Activated T-helper 2 cell treated with anti-CD3 and anti-CD28 coated beads, Interferon-gamma antibody, Interleukin-2, Interleukin-4, amounts not matched to agents 10 μg/mL and 5 μg/mL and 100 μg/mL, durations not matched to agents 14 hours and 24 hours and 36 hours (primary cell): Measurements from ENCODE around the gene NFE2L1. TPM values are rescaled to one million over a fixed set of nuclear protein-coding genes. Genes with fewer than 3 reads are reported as not detected.
"Not testable (repeated sequence)": the region's sequence is repeated elsewhere in the genome, so short reads cannot be mapped to it uniquely, and the experiment has no call there.

Source experiments
- DNase-seq: peaks from one replicate; pipeline ENCODE4 v3.0.0; 2021; ENCODE audit warnings: low spot score
- H3K27ac Mint-ChIP-seq: one replicate; pipeline ENCODE4 v1.8.0; 2021; ENCODE audit warnings: mixed read lengths
- H3K27me3 Mint-ChIP-seq: one replicate; pipeline ENCODE4 v1.8.0; 2021; ENCODE audit warnings: low read depth, mixed read lengths
- H3K36me3 Mint-ChIP-seq: one replicate; pipeline ENCODE4 v1.8.0; 2021; ENCODE audit warnings: low read depth, mixed read lengths
- H3K4me1 Mint-ChIP-seq: one replicate; pipeline ENCODE4 v1.8.0; 2021; ENCODE audit warnings: low read depth, mixed read lengths
- H3K4me3 Mint-ChIP-seq: one replicate; pipeline ENCODE4 v1.8.0; 2021; ENCODE audit warnings: low read depth, mild to moderate bottlenecking, moderate library complexity, mixed read lengths
- H3K9me3 Mint-ChIP-seq: one replicate; pipeline ENCODE4 v1.8.0; 2021; ENCODE audit warnings: mixed read lengths
- intact Hi-C: fragments of 100-400 bp; cut with micrococcal nuclease; formaldehyde crosslinking; loops from one replicate; pipeline ENCODE4 v1.15.1; 2023
- total RNA-seq: library from RNA; stranded (reverse); gene quantifications from 2 replicates; pipeline ENCODE4 v1.2.3, GENCODE V29; 2022

NFE2L1 gene
- total RNA-seq, 1 donor from 2014 or later, result 71.3 TPM

- H3K4me1 Mint-ChIP-seq, result peaks cover 2% of the 10 kb centered on the region
- no peak overlapping the region for H3K4me3 Mint-ChIP-seq
- DNase-seq, result no peak
- no peak overlapping the region for H3K27ac Mint-ChIP-seq
- H3K27me3 Mint-ChIP-seq, result no peaks in the 10 kb centered on the region
- intact Hi-C loops, result no loop called here
- peaks cover 50% of the 10 kb centered on the region for H3K36me3 Mint-ChIP-seq
- no peaks in the 10 kb centered on the region for H3K9me3 Mint-ChIP-seq
Measured at GRCh38 chr17:48068491-48068961, 20.4 kb downstream of the NFE2L1 start.

GRCh38 chr17:48070195-48070594 lies 22.0 kb downstream of the NFE2L1 start:
- no peak for DNase-seq
- no peaks in the 10 kb centered on the region for H3K27me3 Mint-ChIP-seq
- no peaks in the 10 kb centered on the region for H3K9me3 Mint-ChIP-seq
- H3K36me3 Mint-ChIP-seq, result peaks cover 50% of the 10 kb centered on the region
- H3K27ac Mint-ChIP-seq, result no peak overlapping the region
- H3K4me1 Mint-ChIP-seq, result peaks cover 5% of the 10 kb centered on the region
- no peak overlapping the region for H3K4me3 Mint-ChIP-seq
- intact Hi-C loops, result no loop called here

- Mint-ChIP-seq H3K9me3 (no peaks in the 10 kb centered on the region), H3K4me3 (no peak overlapping the region), H3K27ac (no peak overlapping the region), H3K36me3 (peaks cover 50% of the 10 kb centered on the region), H3K27me3 (no peaks in the 10 kb centered on the region), H3K4me1 (peaks cover 5% of the 10 kb centered on the region)
- intact Hi-C loops, result no loop called here
- no peak for DNase-seq
Measured at GRCh38 chr17:48071654-48072053, 23.5 kb downstream of the NFE2L1 start.

GRCh38 chr17:48072811-48073210 lies 24.7 kb downstream of the NFE2L1 start:
- H3K4me3 Mint-ChIP-seq, intact Hi-C loops, H3K9me3 Mint-ChIP-seq, DNase-seq, H3K4me1 Mint-ChIP-seq, H3K27ac Mint-ChIP-seq, H3K27me3 Mint-ChIP-seq: not testable (repeated sequence)
- H3K36me3 Mint-ChIP-seq, result peaks cover 48% of the 10 kb centered on the region

GRCh38 chr17:48073566-48074094 lies 25.5 kb downstream of the NFE2L1 start:
- not testable (repeated sequence) for H3K4me3 Mint-ChIP-seq, H3K9me3 Mint-ChIP-seq, H3K4me1 Mint-ChIP-seq, H3K27ac Mint-ChIP-seq, DNase-seq, H3K27me3 Mint-ChIP-seq
- intact Hi-C loops, result loop anchor here (1.0 to 2.0 kb wide), 2 partner anchors 37 to 48 kb away; partner anchors contain the start of gene COPZ2
- H3K36me3 Mint-ChIP-seq, result peaks cover 43% of the 10 kb centered on the region

GRCh38 chr17:48074322-48075081 lies 26.3 kb downstream of the NFE2L1 start:
- Mint-ChIP-seq H3K27ac (no peak overlapping the region), H3K4me3 (no peak overlapping the region), H3K4me1 (peaks cover 5% of the 10 kb centered on the region), H3K9me3 (no peaks in the 10 kb centered on the region), H3K36me3 (peaks cover 40% of the 10 kb centered on the region), H3K27me3 (no peaks in the 10 kb centered on the region)
- DNase-seq, result peak; percentile 50
- intact Hi-C loops, result loop anchor here (1.0 to 2.0 kb wide), 2 partner anchors 38 to 49 kb away; partner anchors contain the start of gene COPZ2

- H3K4me3 Mint-ChIP-seq, DNase-seq, H3K27me3 Mint-ChIP-seq, intact Hi-C loops, H3K27ac Mint-ChIP-seq, H3K4me1 Mint-ChIP-seq, H3K9me3 Mint-ChIP-seq: not testable (repeated sequence)
- peaks cover 28% of the 10 kb centered on the region for H3K36me3 Mint-ChIP-seq
Measured at GRCh38 chr17:48077152-48077551, 29.0 kb downstream of the NFE2L1 start.

GRCh38 chr17:48081858-48082257 lies 33.7 kb downstream of the NFE2L1 start:
- no peak overlapping the region for H3K4me3 Mint-ChIP-seq
- H3K36me3 Mint-ChIP-seq, result peaks cover 1% of the 10 kb centered on the region
- intact Hi-C loops, result loop anchor here (2.0 kb wide), 1 partner anchor 49 kb away; no protein-coding TSS in a partner anchor
- DNase-seq, result no peak
- H3K9me3 Mint-ChIP-seq, result no peaks in the 10 kb centered on the region
- H3K4me1 Mint-ChIP-seq, result peaks cover 5% of the 10 kb centered on the region
- H3K27me3 Mint-ChIP-seq, result no peaks in the 10 kb centered on the region
- H3K27ac Mint-ChIP-seq, result no peak overlapping the region

GRCh38 chr17:48084932-48085331 lies 36.8 kb downstream of the NFE2L1 start:
- intact Hi-C loops, result no loop called here
- H3K9me3 Mint-ChIP-seq, result no peaks in the 10 kb centered on the region
- H3K4me1 Mint-ChIP-seq, result peaks cover 5% of the 10 kb centered on the region
- H3K36me3 Mint-ChIP-seq, result no peaks in the 10 kb centered on the region
- H3K4me3 Mint-ChIP-seq, result no peak overlapping the region
- no peak overlapping the region for H3K27ac Mint-ChIP-seq
- DNase-seq, result no peak
- no peaks in the 10 kb centered on the region for H3K27me3 Mint-ChIP-seq

- no peak for DNase-seq
- Mint-ChIP-seq H3K4me1 (peaks cover 4% of the 10 kb centered on the region), H3K9me3 (no peaks in the 10 kb centered on the region), H3K27ac (no peak overlapping the region), H3K27me3 (no peaks in the 10 kb centered on the region), H3K4me3 (no peak overlapping the region), H3K36me3 (peaks cover 19% of the 10 kb centered on the region)
- intact Hi-C loops, result no loop called here
Measured at GRCh38 chr17:48093341-48094045, 45.3 kb downstream of the NFE2L1 start.

GRCh38 chr17:48095611-48096010 lies 47.5 kb downstream of the NFE2L1 start:
- peaks cover 12% of the 10 kb centered on the region for H3K4me1 Mint-ChIP-seq
- H3K27me3 Mint-ChIP-seq, result no peaks in the 10 kb centered on the region
- H3K27ac Mint-ChIP-seq, result no peak overlapping the region
- H3K36me3 Mint-ChIP-seq, result peaks cover 20% of the 10 kb centered on the region
- H3K4me3 Mint-ChIP-seq, result no peak overlapping the region
- no peak for DNase-seq
- H3K9me3 Mint-ChIP-seq, result no peaks in the 10 kb centered on the region
- intact Hi-C loops, result no loop called here

GRCh38 chr17:48100160-48100559 lies 52.0 kb downstream of the NFE2L1 start:
- peak overlapping the region; percentile 99 for H3K4me3 Mint-ChIP-seq
- H3K27ac Mint-ChIP-seq, result no peak overlapping the region
- no peaks in the 10 kb centered on the region for H3K27me3 Mint-ChIP-seq
- intact Hi-C loops, result no loop called here
- H3K9me3 Mint-ChIP-seq, result peaks cover 5% of the 10 kb centered on the region
- no peak for DNase-seq
- H3K36me3 Mint-ChIP-seq, result peaks cover 18% of the 10 kb centered on the region
- H3K4me1 Mint-ChIP-seq, result peaks cover 35% of the 10 kb centered on the region

- intact Hi-C loops, result loop anchor here (1.0 kb wide), 2 partner anchors 52 to 75 kb away; partner anchors contain the start of gene NFE2L1
- Mint-ChIP-seq H3K4me1 (peaks cover 35% of the 10 kb centered on the region), H3K36me3 (peaks cover 18% of the 10 kb centered on the region), H3K9me3 (peaks cover 5% of the 10 kb centered on the region), H3K4me3 (peak overlapping the region; percentile 99), H3K27me3 (no peaks in the 10 kb centered on the region), H3K27ac (peak overlapping the region; percentile 95)
- no peak for DNase-seq
Measured at GRCh38 chr17:48100591-48101011, 52.4 kb downstream of the NFE2L1 start.
